ENCODE measurements around the gene ROR2. TPM values are rescaled to one million over a fixed set of nuclear protein-coding genes. Genes with fewer than 3 reads are reported as not detected.

ROR2 gene
- total RNA-seq, 1 experiment from 2014 or later = 2.7 TPM

GRCh38 chr9:91835216-91835615 lies 114.8 kb downstream of the ROR2 start:
- peaks cover 9 to 23% of the 10 kb centered on the region in 2 experiments for H3K4me1 Mint-ChIP-seq

More at GRCh38 chr9:91835216-91835615, 114.8 kb downstream of the ROR2 start:
- Histone ChIP-seq H3K9ac (ENCODE audit: extremely low read depth, insufficient read length, low read length) (no peak overlapping the region), H3K27ac (ENCODE audit: insufficient read length, low read depth, low read length) (no peak overlapping the region), H2BK15ac (ENCODE audit: low read depth, low read length) (no peak overlapping the region), H3K4me1 (ENCODE audit: insufficient read depth, low read length) (no peaks in the 10 kb centered on the region), H3K4me2 (ENCODE audit: insufficient read depth, insufficient read length, low read length) (no peak overlapping the region), H2BK20ac (ENCODE audit: low read depth, low read length, poor library complexity, severe bottlenecking) (no peak overlapping the region), H2AFZ (ENCODE audit: low read length) (no peak overlapping the region), H3K56ac (ENCODE audit: insufficient read length, low read depth, low read length) (no peak overlapping the region), H3K18ac (ENCODE audit: insufficient read length, low read depth, low read length) (no peak overlapping the region), H3K27me3 (ENCODE audit: insufficient read depth, low read length) (no peaks in the 10 kb centered on the region), H2AK5ac (ENCODE audit: insufficient read length, low read length) (no peak overlapping the region), H2BK12ac (ENCODE audit: insufficient read length, low read depth, low read length) (no peak overlapping the region), H2BK120ac (ENCODE audit: low read depth, low read length, poor library complexity, severe bottlenecking) (no peak overlapping the region), H3K4ac (ENCODE audit: low read depth, low read length) (no peak overlapping the region), H2BK5ac (ENCODE audit: insufficient read length, low read length) (no peak overlapping the region), H4K91ac (ENCODE audit: insufficient read length, low read depth, low read length) (no peak overlapping the region), H3K9me3 (ENCODE audit: control insufficient read depth, low read depth, low read length) (no peaks in the 10 kb centered on the region), H4K20me1 (ENCODE audit: control insufficient read depth, insufficient read depth, insufficient read length) (no peaks in the 10 kb centered on the region), H3K14ac (ENCODE audit: insufficient read depth, low read length) (no peak overlapping the region), H3K79me1 (ENCODE audit: insufficient read depth, low read depth, low read length, poor library complexity, severe bottlenecking) (no peaks in the 10 kb centered on the region), H3T11ph (ENCODE audit: low read length) (no peak overlapping the region), H3K23me2 (ENCODE audit: insufficient read length, low read depth, low read length, poor library complexity, severe bottlenecking) (no peaks in the 10 kb centered on the region), H3K23ac (ENCODE audit: insufficient read length, low read depth, low read length) (no peak overlapping the region), H4K5ac (ENCODE audit: insufficient read length, low read depth, low read length) (no peak overlapping the region), H3K79me2 (ENCODE audit: insufficient read depth, low read length) (no peaks in the 10 kb centered on the region), H4K8ac (replicated peaks; ENCODE audit: insufficient read length, low read depth, low read length) (no peak overlapping the region)
- no peaks in the 10 kb centered on the region for H3K36me3 Mint-ChIP-seq (ENCODE audit: insufficient read depth in 1 of 3, low read depth in 3 of 3)
- no peak for DNase-seq
- peak overlapping the region in 1 of 3 experiments; percentile 52; a peak in 1 of 7 replicates for H3K27ac Mint-ChIP-seq
- WGBS (ENCODE audit: extremely low coverage, insufficient read length, low lambda C conversion rate) = no CpG with 5 or more reads among the region's 5 CpGs
- no peak for TF ChIP-seq CTCF (conservative IDR thresholded peaks at IDR 0.05)
- H3K4me3 Mint-ChIP-seq = no peak overlapping the region
- H3K27me3 Mint-ChIP-seq (ENCODE audit: low read depth) = no peaks in the 10 kb centered on the region
- H3K9me3 Mint-ChIP-seq = no peaks in the 10 kb centered on the region
